Neural cell (in vitro differentiated cells): ENCODE results near the gene MCAT.

Experiments
- EP300 ChIP-seq: fragments of 450-650 bp; conservative IDR thresholded peaks from 2 replicates; pipeline ENCODE4 v1.6.1; 2014; ENCODE audit warnings: antibody characterized with exemption, mild to moderate bottlenecking, moderate library complexity; ENCODE audit not compliant: poor library complexity, severe bottlenecking
- EZH2 ChIP-seq: fragments of 200-600, 300-800 bp; shearing (Covaris generic), sonication (generic); IDR thresholded peaks from 2 replicates; pipeline ENCODE4 v1.6.1; 2014; ENCODE audit warnings: antibody characterized with exemption, low read length, borderline replicate concordance, mild to moderate bottlenecking; ENCODE audit not compliant: insufficient read depth, poor library complexity, severe bottlenecking
- MXI1 ChIP-seq: fragments of 450-650 bp; conservative IDR thresholded peaks from 2 replicates; pipeline ENCODE4 v1.6.1; 2014; ENCODE audit warnings: antibody characterized with exemption, mild to moderate bottlenecking; ENCODE audit not compliant: poor library complexity, severe bottlenecking
- POLR2AphosphoS5 ChIP-seq: IDR thresholded peaks from 2 replicates; pipeline ENCODE4 v1.6.1; 2012
- SMC3 ChIP-seq: fragments of 450-650 bp; conservative IDR thresholded peaks from 2 replicates; pipeline ENCODE4 v1.6.1; 2014; ENCODE audit warnings: antibody characterized with exemption, mild to moderate bottlenecking, moderate library complexity; ENCODE audit not compliant: poor library complexity
- TAF1 ChIP-seq: IDR thresholded peaks from 2 replicates; pipeline ENCODE4 v1.6.1; 2012; ENCODE audit warnings: low read depth
- TF ChIP-seq, protein P1 (sequence below): fragments of 450-650 bp; IDR thresholded peaks from 2 replicates; pipeline ENCODE4 v1.5.1; 2014; ENCODE audit warnings: antibody characterized with exemption, mild to moderate bottlenecking, moderate library complexity; ENCODE audit not compliant: poor library complexity, severe bottlenecking

DNA sequence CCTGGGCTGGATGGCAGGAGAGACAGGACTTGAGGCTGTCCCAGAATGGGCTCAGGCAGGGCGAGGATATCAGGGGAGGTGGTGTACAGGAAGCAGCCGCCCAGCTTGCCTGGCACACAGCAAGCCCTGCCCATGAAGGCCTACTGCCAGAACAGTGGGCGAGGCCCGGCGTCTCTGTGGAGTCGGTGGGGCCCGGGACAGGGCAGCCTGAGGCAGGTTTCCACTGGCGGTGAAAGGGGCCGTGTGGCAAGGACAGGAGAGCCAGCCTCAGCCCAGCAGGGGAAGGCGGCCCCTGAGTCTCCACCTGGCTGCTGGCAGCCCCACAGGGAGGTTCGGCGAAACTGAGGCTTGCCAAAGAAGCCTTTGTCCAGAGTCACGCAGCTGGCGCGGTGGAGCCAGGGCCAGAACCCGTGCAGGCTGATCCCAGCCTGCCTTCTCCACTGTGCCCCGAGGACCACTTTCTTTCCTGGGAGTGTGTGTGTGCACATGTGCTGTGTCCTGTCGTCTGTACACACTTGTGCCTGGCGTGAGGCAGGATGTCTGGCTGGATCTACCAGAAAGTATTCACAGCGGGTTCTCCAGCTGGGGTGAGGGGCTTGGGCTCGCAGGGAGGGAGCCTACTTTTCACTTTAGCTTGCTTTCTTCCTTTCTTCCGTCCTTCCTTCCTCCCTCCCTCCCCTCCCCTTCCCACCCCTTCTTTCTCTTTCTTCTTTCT, 9.3 kb upstream of the MCAT start:
- TF ChIP-seq POLR2AphosphoS5 (no peak), MXI1 (no peak), EP300 (no peak), SMC3 (no peak), EZH2 (no peak), TAF1 (no peak)
- TF ChIP-seq, protein P1, sequence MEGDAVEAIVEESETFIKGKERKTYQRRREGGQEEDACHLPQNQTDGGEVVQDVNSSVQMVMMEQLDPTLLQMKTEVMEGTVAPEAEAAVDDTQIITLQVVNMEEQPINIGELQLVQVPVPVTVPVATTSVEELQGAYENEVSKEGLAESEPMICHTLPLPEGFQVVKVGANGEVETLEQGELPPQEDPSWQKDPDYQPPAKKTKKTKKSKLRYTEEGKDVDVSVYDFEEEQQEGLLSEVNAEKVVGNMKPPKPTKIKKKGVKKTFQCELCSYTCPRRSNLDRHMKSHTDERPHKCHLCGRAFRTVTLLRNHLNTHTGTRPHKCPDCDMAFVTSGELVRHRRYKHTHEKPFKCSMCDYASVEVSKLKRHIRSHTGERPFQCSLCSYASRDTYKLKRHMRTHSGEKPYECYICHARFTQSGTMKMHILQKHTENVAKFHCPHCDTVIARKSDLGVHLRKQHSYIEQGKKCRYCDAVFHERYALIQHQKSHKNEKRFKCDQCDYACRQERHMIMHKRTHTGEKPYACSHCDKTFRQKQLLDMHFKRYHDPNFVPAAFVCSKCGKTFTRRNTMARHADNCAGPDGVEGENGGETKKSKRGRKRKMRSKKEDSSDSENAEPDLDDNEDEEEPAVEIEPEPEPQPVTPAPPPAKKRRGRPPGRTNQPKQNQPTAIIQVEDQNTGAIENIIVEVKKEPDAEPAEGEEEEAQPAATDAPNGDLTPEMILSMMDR, result no peak
